Subcutaneous abdominal adipose tissue (tissue), 5 donors: ENCODE data around the gene USP5.
A peak's percentile ranks its signal among the peaks of the same experiment; 100 is the strongest.

Source experiments
- H3K27ac ChIP-seq: one replicate; pipeline ENCODE4 v1.7.0; 2013; ENCODE audit warnings: low read depth, mild to moderate bottlenecking, inconsistent platforms, low read length, moderate library complexity
- H3K27me3 ChIP-seq, 5 donors: one replicate each; pipeline ENCODE4 v1.7.0; 2013; ENCODE audit warnings: low read length in 5 of 5, inconsistent platforms in 1 of 5; ENCODE audit not compliant: control insufficient read depth in 5 of 5, insufficient read depth in 4 of 5
- H3K36me3 ChIP-seq, 5 donors: one replicate each; pipeline ENCODE4 v1.7.0; 2013; ENCODE audit warnings: low read length in 5 of 5; ENCODE audit not compliant: control insufficient read depth in 5 of 5, insufficient read depth in 5 of 5
- H3K4me1 ChIP-seq, 5 donors: one replicate each; pipeline ENCODE4 v1.7.0; 2013; ENCODE audit warnings: low read length in 5 of 5, mild to moderate bottlenecking in 3 of 5, moderate library complexity in 1 of 5; ENCODE audit not compliant: control insufficient read depth in 5 of 5, insufficient read depth in 5 of 5
- H3K4me3 ChIP-seq, 5 donors: one replicate each; pipeline ENCODE4 v1.7.0; 2013; ENCODE audit warnings: low read length in 5 of 5, low read depth in 1 of 5
- H3K9ac ChIP-seq, 5 donors: one replicate each; pipeline ENCODE4 v1.7.0; 2013; ENCODE audit warnings: low read length in 5 of 5, mild to moderate bottlenecking in 4 of 5, moderate library complexity in 3 of 5
- H3K9me3 ChIP-seq, 5 donors: one replicate each; pipeline ENCODE4 v1.7.0; 2013; ENCODE audit warnings: low read length in 5 of 5; ENCODE audit not compliant: control insufficient read depth in 5 of 5
- donor health status: healthy.
- donor health status: healthy.
- donor health status: healthy.
- donor health status: healthy.
- donor health status: healthy.

The USP5 gene

GRCh38 chr12:6819106-6820030 lies 32.6 kb upstream of the USP5 start:
- no peak overlapping the region for H3K9ac ChIP-seq
- no peak overlapping the region for H3K27ac ChIP-seq

GRCh38 chr12:6820166-6820565 lies 31.8 kb upstream of the USP5 start:
- Histone ChIP-seq H3K27me3 (peaks cover 15 to 39% (median 29%) of the 10 kb centered on the region in 5 donors), H3K4me3 (no peak overlapping the region), H3K4me1 (peaks cover 0 to 15% (median 15%) of the 10 kb centered on the region in 5 donors), H3K9me3 (no peaks in the 10 kb centered on the region), H3K9ac (no peak overlapping the region), H3K36me3 (peaks cover 0 to 27% (median 7%) of the 10 kb centered on the region in 5 donors), H3K27ac (no peak overlapping the region)

More at GRCh38 chr12:6819106-6820030, 32.6 kb upstream of the USP5 start:
- H3K4me3 ChIP-seq = no peak overlapping the region
- peaks cover 0 to 34% (median 7%) of the 10 kb centered on the region in 5 donors for H3K36me3 ChIP-seq
- no peaks in the 10 kb centered on the region for H3K9me3 ChIP-seq
- H3K4me1 ChIP-seq = peaks cover 0 to 15% (median 15%) of the 10 kb centered on the region in 5 donors
- peaks cover 11 to 33% (median 23%) of the 10 kb centered on the region in 5 donors for H3K27me3 ChIP-seq

GRCh38 chr12:6821591-6822425 lies 30.1 kb upstream of the USP5 start, which contains the start of gene GPR162:
Gene GPR162, plus strand, starts transcription at chr12:6821821. Its CDS starts 2,078 bp downstream, at chr12:6823899.
- Histone ChIP-seq H3K36me3 (peaks cover 0 to 19% (median 7%) of the 10 kb centered on the region in 5 donors), H3K27me3 (peaks cover 26 to 48% (median 33%) of the 10 kb centered on the region in 5 donors), H3K9ac (peak within 1 kb of the TSS in 1 of 5 donors; percentile 9), H3K4me3 (peak within 1 kb of the TSS; percentile 32 to 61 (median 47)), H3K27ac (no peak within 1 kb of the TSS), H3K4me1 (peaks cover 0 to 20% (median 15%) of the 10 kb centered on the region in 5 donors), H3K9me3 (no peaks in the 10 kb centered on the region)

GRCh38 chr12:6822426-6823135 lies 29.4 kb upstream of the USP5 start:
- peaks cover 0 to 27% (median 23%) of the 10 kb centered on the region in 5 donors for H3K4me1 ChIP-seq
- peaks cover 0 to 12% (median 4%) of the 10 kb centered on the region in 5 donors for H3K36me3 ChIP-seq
- H3K27ac ChIP-seq = no peak overlapping the region
- H3K9me3 ChIP-seq = no peaks in the 10 kb centered on the region
- H3K9ac ChIP-seq = no peak overlapping the region
- H3K27me3 ChIP-seq = peaks cover 32 to 55% (median 41%) of the 10 kb centered on the region in 5 donors
- H3K4me3 ChIP-seq = peak overlapping the region in 1 of 5 donors; percentile 61

GRCh38 chr12:6823182-6824084 lies 28.5 kb upstream of the USP5 start:
- no peak overlapping the region for H3K9ac ChIP-seq
- no peak overlapping the region for H3K27ac ChIP-seq
- H3K4me1 ChIP-seq = peaks cover 0 to 30% (median 25%) of the 10 kb centered on the region in 5 donors
- peaks cover 32 to 56% (median 44%) of the 10 kb centered on the region in 5 donors for H3K27me3 ChIP-seq
- no peak overlapping the region for H3K4me3 ChIP-seq
- H3K9me3 ChIP-seq = no peaks in the 10 kb centered on the region
- peaks cover 0 to 7% (median 0%) of the 10 kb centered on the region in 5 donors for H3K36me3 ChIP-seq

- Histone ChIP-seq H3K27ac (no peak overlapping the region), H3K36me3 (peaks cover 0 to 4% (median 0%) of the 10 kb centered on the region in 5 donors), H3K27me3 (peaks cover 36 to 61% (median 49%) of the 10 kb centered on the region in 5 donors), H3K9ac (no peak overlapping the region), H3K4me1 (peaks cover 0 to 37% (median 32%) of the 10 kb centered on the region in 5 donors), H3K4me3 (no peak overlapping the region), H3K9me3 (no peaks in the 10 kb centered on the region)
These were observed 27.7 kb upstream of the USP5 start for GRCh38 chr12:6824085-6824775.

GRCh38 chr12:6824901-6825381 lies 27.0 kb upstream of the USP5 start:
- Histone ChIP-seq H3K27me3 (peaks cover 43 to 68% (median 56%) of the 10 kb centered on the region in 5 donors), H3K9ac (no peak overlapping the region), H3K27ac (no peak overlapping the region), H3K36me3 (no peaks in the 10 kb centered on the region), H3K9me3 (no peaks in the 10 kb centered on the region), H3K4me3 (no peak overlapping the region), H3K4me1 (peaks cover 0 to 44% (median 36%) of the 10 kb centered on the region in 5 donors)

GRCh38 chr12:6825398-6826124 lies 26.4 kb upstream of the USP5 start:
- Histone ChIP-seq H3K9me3 (no peaks in the 10 kb centered on the region), H3K4me1 (peaks cover 0 to 46% (median 36%) of the 10 kb centered on the region in 5 donors), H3K4me3 (no peak overlapping the region), H3K27me3 (peaks cover 43 to 65% (median 62%) of the 10 kb centered on the region in 5 donors), H3K9ac (no peak overlapping the region), H3K27ac (no peak overlapping the region), H3K36me3 (no peaks in the 10 kb centered on the region)
